ENCODE measurements around the gene UBQLN1. TPM values are rescaled to one million over a fixed set of nuclear protein-coding genes. Genes with fewer than 3 reads are reported as not detected.

Gene UBQLN1
- total RNA-seq, 4 donors from 2014 or later = 202 to 266 (median 231) TPM

GRCh38 chr9:83680233-83680632 lies 27.5 kb downstream of the UBQLN1 start:
- H3K36me3 ChIP-seq = peaks cover 0 to 69% of the 10 kb centered on the region in 2 donors
- H3K4me3 ChIP-seq = no peak overlapping the region
- no peak overlapping the region for H3K27ac ChIP-seq
- H3K9me3 ChIP-seq = no peaks in the 10 kb centered on the region
- H3K27me3 ChIP-seq = no peaks in the 10 kb centered on the region
- DNase-seq = no peak
- no peak for ATAC-seq
- in situ Hi-C loops (cut with MboI; ENCODE audit: low sequenced_read_pairs in 4 of 4) = no loop called here
- peaks cover under 1 to 16% of the 10 kb centered on the region in 2 donors for H3K4me1 ChIP-seq
- intact Hi-C loops (cut with DNase I; ENCODE audit: low total_unique reads) = no loop called here
- TF ChIP-seq CTCF (IDR thresholded peaks at IDR 0.05 in 4 of 5, conservative IDR thresholded peaks at IDR 0.05 in 1 of 5) (no peak), POLR2A (IDR thresholded peaks at IDR 0.05) (no peak)

DNA sequence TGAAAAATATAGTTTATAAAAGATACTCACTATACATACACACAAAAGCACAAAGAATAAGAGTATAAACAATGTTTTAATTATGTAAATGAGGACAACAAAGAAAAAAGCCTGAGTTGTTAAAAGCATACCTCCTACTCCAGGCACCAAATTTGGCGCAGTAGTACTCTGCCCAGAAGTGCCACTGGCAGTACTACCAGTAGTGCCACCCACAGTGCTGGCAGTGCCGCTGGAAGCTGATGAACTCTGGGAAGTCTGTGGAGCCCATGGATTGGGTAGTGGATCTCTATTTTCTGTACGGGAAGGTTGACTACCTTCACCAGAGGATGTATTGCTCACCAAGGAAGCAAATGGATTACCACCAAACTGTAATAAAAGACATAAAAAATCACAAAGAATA lies 30.2 kb downstream of the UBQLN1 start:
- in situ Hi-C loops (cut with MboI; ENCODE audit: low sequenced_read_pairs in 4 of 4) = no loop called here
- Histone ChIP-seq H3K9me3 (no peaks in the 10 kb centered on the region), H3K4me3 (no peak overlapping the region), H3K27ac (no peak overlapping the region), H3K4me1 (peaks cover 0 to 13% of the 10 kb centered on the region in 2 donors), H3K27me3 (no peaks in the 10 kb centered on the region), H3K36me3 (peaks cover 0 to 79% of the 10 kb centered on the region in 2 donors)
- TF ChIP-seq CTCF (IDR thresholded peaks at IDR 0.05 in 4 of 5, conservative IDR thresholded peaks at IDR 0.05 in 1 of 5) (no peak), POLR2A (IDR thresholded peaks at IDR 0.05) (no peak)
- DNase-seq (no peak), ATAC-seq (no peak)
- intact Hi-C loops (cut with DNase I; ENCODE audit: low total_unique reads) = no loop called here

- intact Hi-C loops (cut with DNase I; ENCODE audit: low total_unique reads) = no loop called here
- Histone ChIP-seq H3K4me3 (no peak overlapping the region), H3K27me3 (no peaks in the 10 kb centered on the region), H3K4me1 (peaks cover 0 to 2% of the 10 kb centered on the region in 2 donors), H3K36me3 (peaks cover 0 to 61% of the 10 kb centered on the region in 2 donors), H3K27ac (no peak overlapping the region), H3K9me3 (no peaks in the 10 kb centered on the region)
- DNase-seq = no peak
- in situ Hi-C loops (cut with MboI; ENCODE audit: low sequenced_read_pairs in 4 of 4) = no loop called here
- ATAC-seq = no peak
- no peak for TF ChIP-seq CTCF (IDR thresholded peaks at IDR 0.05 in 4 of 5, conservative IDR thresholded peaks at IDR 0.05 in 1 of 5)
- TF ChIP-seq POLR2A (IDR thresholded peaks at IDR 0.05) = no peak
Measured at GRCh38 chr9:83675466-83675865, 32.3 kb downstream of the UBQLN1 start.

GRCh38 chr9:83671451-83671850 lies 36.3 kb downstream of the UBQLN1 start:
- no peak for TF ChIP-seq POLR2A (IDR thresholded peaks at IDR 0.05)
- no peak for TF ChIP-seq CTCF (IDR thresholded peaks at IDR 0.05 in 4 of 5, conservative IDR thresholded peaks at IDR 0.05 in 1 of 5)
- no peak overlapping the region for H3K4me3 ChIP-seq
- H3K36me3 ChIP-seq = peaks cover 0 to 46% of the 10 kb centered on the region in 2 donors
- ATAC-seq (no peak), DNase-seq (no peak)
- no peaks in the 10 kb centered on the region for H3K9me3 ChIP-seq
- in situ Hi-C loops (cut with MboI; ENCODE audit: low sequenced_read_pairs in 4 of 4) = no loop called here
- no peak overlapping the region for H3K27ac ChIP-seq
- H3K27me3 ChIP-seq = no peaks in the 10 kb centered on the region
- intact Hi-C loops (cut with DNase I; ENCODE audit: low total_unique reads) = no loop called here
- H3K4me1 ChIP-seq = peaks cover 0 to 4% of the 10 kb centered on the region in 2 donors

DNA sequence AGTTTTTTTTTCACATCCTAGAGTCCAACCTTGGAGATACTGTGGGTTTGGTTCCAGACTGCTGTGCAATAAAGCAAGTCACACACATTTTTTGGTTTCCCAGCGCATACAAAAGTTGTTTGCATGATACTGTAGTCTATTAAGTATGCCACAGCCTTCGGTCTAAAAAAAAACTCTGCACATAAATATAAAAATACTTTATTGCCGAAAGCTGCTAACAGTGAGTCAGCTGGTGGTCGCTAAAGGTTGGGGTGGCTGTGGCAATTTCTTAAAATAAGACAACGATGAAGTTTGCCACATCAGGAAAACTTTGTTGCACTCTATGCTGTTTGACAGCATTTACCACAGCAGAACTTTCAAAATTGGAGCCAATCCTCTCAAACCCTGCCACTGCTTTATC lies 37.4 kb downstream of the UBQLN1 start:
- no peak overlapping the region for H3K4me3 ChIP-seq
- intact Hi-C loops (cut with DNase I; ENCODE audit: low total_unique reads) = no loop called here
- in situ Hi-C loops (cut with MboI; ENCODE audit: low sequenced_read_pairs in 4 of 4) = no loop called here
- no peak overlapping the region for H3K27ac ChIP-seq
- TF ChIP-seq POLR2A (IDR thresholded peaks at IDR 0.05) = no peak
- TF ChIP-seq CTCF (IDR thresholded peaks at IDR 0.05 in 4 of 5, conservative IDR thresholded peaks at IDR 0.05 in 1 of 5) = no peak
- ATAC-seq (no peak), DNase-seq (no peak)
- peaks cover 0 to 39% of the 10 kb centered on the region in 2 donors for H3K36me3 ChIP-seq
- H3K27me3 ChIP-seq = no peaks in the 10 kb centered on the region
- no peaks in the 10 kb centered on the region for H3K9me3 ChIP-seq
- peaks cover 0 to 5% of the 10 kb centered on the region in 2 donors for H3K4me1 ChIP-seq

All from gastrocnemius medialis (tissue), 4 donors.